ENCODE measurements around the gene FAM120AOS. TPM values are rescaled to one million over a fixed set of nuclear protein-coding genes. Genes with fewer than 3 reads are reported as not detected.

FAM120AOS gene
- total RNA-seq, 1 experiment from 2014 or later: 36.0 TPM

DNA sequence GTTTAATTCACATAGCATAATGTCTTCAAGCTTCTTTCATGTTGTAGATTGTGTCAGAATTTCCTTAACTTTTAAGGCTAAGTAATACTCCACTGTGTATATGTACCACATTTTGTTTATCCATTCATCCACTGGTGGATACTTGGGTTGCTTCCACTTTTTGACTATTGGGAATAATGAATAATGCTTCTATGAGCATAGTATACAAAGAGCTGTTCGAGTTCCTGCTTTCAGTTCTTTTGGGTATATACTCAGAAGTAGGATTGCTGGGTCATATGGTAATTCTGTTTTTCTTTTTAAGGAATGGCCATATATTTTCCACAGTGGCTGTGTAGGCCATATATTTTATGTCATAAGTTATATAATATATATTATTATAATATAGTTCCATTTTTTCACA, 3.6 kb upstream of the FAM120AOS start:
- intact Hi-C loops (cut with micrococcal nuclease; ENCODE audit: unreplicated experiment): no loop called here

GRCh38 chr9:93456504-93456903, 3.1 kb upstream of the FAM120AOS start:
- intact Hi-C loops (cut with micrococcal nuclease; ENCODE audit: unreplicated experiment): no loop called here
- Histone ChIP-seq H3K4me1 (ENCODE audit: control insufficient read depth, insufficient read depth, low read length) (peaks cover 11% of the 10 kb centered on the region), H3K36me3 (ENCODE audit: control insufficient read depth, insufficient read depth, low read length) (peaks cover 7% of the 10 kb centered on the region; the same call in 1 of the 2 replicates), H3K27me3 (ENCODE audit: control insufficient read depth, insufficient read depth, low read length) (no peaks in the 10 kb centered on the region), H3K4me3 (ENCODE audit: low read depth in 2 of 2, low read length in 2 of 2) (no peak overlapping the region), H3K27ac (ENCODE audit: low read length) (no peak overlapping the region), H3K9me3 (ENCODE audit: control insufficient read depth, insufficient read depth, low read depth, low read length) (no peaks in the 10 kb centered on the region)
- ChIA-PET POLR2A (no interaction called here), CTCF (no interaction called here)
- DNase-seq (ENCODE audit: low read depth, low spot score): no peak
- in situ Hi-C loops (cut with HindIII; ENCODE audit: low pct_unique_long_range_greater_than_20kb, low sequenced_read_pairs): no loop called here
- TF ChIP-seq SIN3A (IDR thresholded peaks at IDR 0.05; ENCODE audit: borderline replicate concordance, insufficient read depth, low read depth, low read length): no peak
- TF ChIP-seq, protein P1, sequence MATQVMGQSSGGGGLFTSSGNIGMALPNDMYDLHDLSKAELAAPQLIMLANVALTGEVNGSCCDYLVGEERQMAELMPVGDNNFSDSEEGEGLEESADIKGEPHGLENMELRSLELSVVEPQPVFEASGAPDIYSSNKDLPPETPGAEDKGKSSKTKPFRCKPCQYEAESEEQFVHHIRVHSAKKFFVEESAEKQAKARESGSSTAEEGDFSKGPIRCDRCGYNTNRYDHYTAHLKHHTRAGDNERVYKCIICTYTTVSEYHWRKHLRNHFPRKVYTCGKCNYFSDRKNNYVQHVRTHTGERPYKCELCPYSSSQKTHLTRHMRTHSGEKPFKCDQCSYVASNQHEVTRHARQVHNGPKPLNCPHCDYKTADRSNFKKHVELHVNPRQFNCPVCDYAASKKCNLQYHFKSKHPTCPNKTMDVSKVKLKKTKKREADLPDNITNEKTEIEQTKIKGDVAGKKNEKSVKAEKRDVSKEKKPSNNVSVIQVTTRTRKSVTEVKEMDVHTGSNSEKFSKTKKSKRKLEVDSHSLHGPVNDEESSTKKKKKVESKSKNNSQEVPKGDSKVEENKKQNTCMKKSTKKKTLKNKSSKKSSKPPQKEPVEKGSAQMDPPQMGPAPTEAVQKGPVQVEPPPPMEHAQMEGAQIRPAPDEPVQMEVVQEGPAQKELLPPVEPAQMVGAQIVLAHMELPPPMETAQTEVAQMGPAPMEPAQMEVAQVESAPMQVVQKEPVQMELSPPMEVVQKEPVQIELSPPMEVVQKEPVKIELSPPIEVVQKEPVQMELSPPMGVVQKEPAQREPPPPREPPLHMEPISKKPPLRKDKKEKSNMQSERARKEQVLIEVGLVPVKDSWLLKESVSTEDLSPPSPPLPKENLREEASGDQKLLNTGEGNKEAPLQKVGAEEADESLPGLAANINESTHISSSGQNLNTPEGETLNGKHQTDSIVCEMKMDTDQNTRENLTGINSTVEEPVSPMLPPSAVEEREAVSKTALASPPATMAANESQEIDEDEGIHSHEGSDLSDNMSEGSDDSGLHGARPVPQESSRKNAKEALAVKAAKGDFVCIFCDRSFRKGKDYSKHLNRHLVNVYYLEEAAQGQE (IDR thresholded peaks at IDR 0.05; ENCODE audit: insufficient read depth in 1 of 2, low read depth in 2 of 2, low read length in 1 of 2): no peak
- TF ChIP-seq TCF7L2 (IDR thresholded peaks at IDR 0.05; ENCODE audit: low read depth, low read length): no peak
- TF ChIP-seq POLR2AphosphoS5 (IDR thresholded peaks at IDR 0.05; ENCODE audit: low read depth, low read length): no peak
- TF ChIP-seq, protein P2, sequence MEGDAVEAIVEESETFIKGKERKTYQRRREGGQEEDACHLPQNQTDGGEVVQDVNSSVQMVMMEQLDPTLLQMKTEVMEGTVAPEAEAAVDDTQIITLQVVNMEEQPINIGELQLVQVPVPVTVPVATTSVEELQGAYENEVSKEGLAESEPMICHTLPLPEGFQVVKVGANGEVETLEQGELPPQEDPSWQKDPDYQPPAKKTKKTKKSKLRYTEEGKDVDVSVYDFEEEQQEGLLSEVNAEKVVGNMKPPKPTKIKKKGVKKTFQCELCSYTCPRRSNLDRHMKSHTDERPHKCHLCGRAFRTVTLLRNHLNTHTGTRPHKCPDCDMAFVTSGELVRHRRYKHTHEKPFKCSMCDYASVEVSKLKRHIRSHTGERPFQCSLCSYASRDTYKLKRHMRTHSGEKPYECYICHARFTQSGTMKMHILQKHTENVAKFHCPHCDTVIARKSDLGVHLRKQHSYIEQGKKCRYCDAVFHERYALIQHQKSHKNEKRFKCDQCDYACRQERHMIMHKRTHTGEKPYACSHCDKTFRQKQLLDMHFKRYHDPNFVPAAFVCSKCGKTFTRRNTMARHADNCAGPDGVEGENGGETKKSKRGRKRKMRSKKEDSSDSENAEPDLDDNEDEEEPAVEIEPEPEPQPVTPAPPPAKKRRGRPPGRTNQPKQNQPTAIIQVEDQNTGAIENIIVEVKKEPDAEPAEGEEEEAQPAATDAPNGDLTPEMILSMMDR (IDR thresholded peaks at IDR 0.05): no peak
- no TSS peak for BruUV-seq (replicated peaks)
- ATAC-seq: no peak

More for the DNA sequence above, 3.6 kb upstream of the FAM120AOS start:
- Histone ChIP-seq H3K27me3 (ENCODE audit: control insufficient read depth, insufficient read depth, low read length) (no peaks in the 10 kb centered on the region), H3K4me3 (ENCODE audit: low read depth in 2 of 2, low read length in 2 of 2) (no peak overlapping the region), H3K9me3 (ENCODE audit: control insufficient read depth, insufficient read depth, low read depth, low read length) (no peaks in the 10 kb centered on the region), H3K27ac (ENCODE audit: low read length) (no peak overlapping the region), H3K4me1 (ENCODE audit: control insufficient read depth, insufficient read depth, low read length) (peaks cover 11% of the 10 kb centered on the region), H3K36me3 (ENCODE audit: control insufficient read depth, insufficient read depth, low read length) (peaks cover 7% of the 10 kb centered on the region; the same call in 1 of the 2 replicates)
- ChIA-PET CTCF (no interaction called here), POLR2A (interaction anchor here (0.5 kb wide), 1 partner anchor 74 kb away, joined by 3 read pairs; no protein-coding TSS in a partner anchor)
- in situ Hi-C loops (cut with HindIII; ENCODE audit: low pct_unique_long_range_greater_than_20kb, low sequenced_read_pairs): no loop called here
- TF ChIP-seq POLR2AphosphoS5 (IDR thresholded peaks at IDR 0.05; ENCODE audit: low read depth, low read length): no peak
- TF ChIP-seq, protein P2 (IDR thresholded peaks at IDR 0.05): no peak
- TF ChIP-seq SIN3A (IDR thresholded peaks at IDR 0.05; ENCODE audit: borderline replicate concordance, insufficient read depth, low read depth, low read length): no peak
- TF ChIP-seq TCF7L2 (IDR thresholded peaks at IDR 0.05; ENCODE audit: low read depth, low read length): no peak
- TF ChIP-seq, protein P1 (IDR thresholded peaks at IDR 0.05; ENCODE audit: insufficient read depth in 1 of 2, low read depth in 2 of 2, low read length in 1 of 2): no peak
- no peak for DNase-seq (ENCODE audit: low read depth, low spot score)
- no peak for ATAC-seq
- BruUV-seq (replicated peaks): no TSS peak
